ENCODE data around the gene ZSWIM8. TPM values are rescaled to one million over a fixed set of nuclear protein-coding genes. Genes with fewer than 3 reads are reported as not detected.
"Not testable (repeated sequence)": the region's sequence is repeated elsewhere in the genome, so short reads cannot be mapped to it uniquely, and the experiment has no call there.

ZSWIM8 gene
- total RNA-seq, 1 experiment from 2014 or later = 18.3 TPM

- peak; percentile 38 for DNase-seq (ENCODE audit: low read depth)
Observed at GRCh38 chr10:73774637-73775036, 10.8 kb upstream of the ZSWIM8 start.

- DNase-seq (ENCODE audit: low read depth) = no peak
Observed at GRCh38 chr10:73779018-73779417, 6.4 kb upstream of the ZSWIM8 start.

GRCh38 chr10:73779539-73780197, 5.7 kb upstream of the ZSWIM8 start:
- DNase-seq (ENCODE audit: low read depth) = no peak

GRCh38 chr10:73780301-73780700, 5.1 kb upstream of the ZSWIM8 start:
- no peak for DNase-seq (ENCODE audit: low read depth)

- DNase-seq (ENCODE audit: low read depth) = no peak
Observed at GRCh38 chr10:73780966-73781365, 4.4 kb upstream of the ZSWIM8 start.

- no peak for DNase-seq (ENCODE audit: low read depth)
Observed at GRCh38 chr10:73781548-73781878, 3.9 kb upstream of the ZSWIM8 start.

GRCh38 chr10:73781879-73782748, 3.3 kb upstream of the ZSWIM8 start, which contains the start of gene CHCHD1:
CHCHD1 (plus strand) TSS chr10:73782048; CDS start chr10:73782076, 28 bp downstream.
- peak; percentile 79 for DNase-seq (ENCODE audit: low read depth)

- no peak for DNase-seq (ENCODE audit: low read depth)
Observed at GRCh38 chr10:73782749-73783085, 2.7 kb upstream of the ZSWIM8 start.

GRCh38 chr10:73785721-73786511, 510 bp downstream of the ZSWIM8 start:
- DNase-seq (ENCODE audit: low read depth) = peak; percentile 55

- no peak for DNase-seq (ENCODE audit: low read depth)
Observed at GRCh38 chr10:73786512-73786885, 1.1 kb downstream of the ZSWIM8 start.

- not testable (repeated sequence) for DNase-seq (ENCODE audit: low read depth)
Observed at GRCh38 chr10:73787031-73787800, 1.8 kb downstream of the ZSWIM8 start.

- DNase-seq (ENCODE audit: low read depth) = no peak
Observed at GRCh38 chr10:73788864-73789658, 3.7 kb downstream of the ZSWIM8 start.

GRCh38 chr10:73789659-73790055, 4.3 kb downstream of the ZSWIM8 start:
- DNase-seq (ENCODE audit: low read depth) = no peak

GRCh38 chr10:73790886-73791625, 5.7 kb downstream of the ZSWIM8 start:
- DNase-seq (ENCODE audit: low read depth) = no peak

- no peak for DNase-seq (ENCODE audit: low read depth)
Observed at GRCh38 chr10:73791871-73792400, 6.5 kb downstream of the ZSWIM8 start.

- DNase-seq (ENCODE audit: low read depth) = no peak
Observed at GRCh38 chr10:73793456-73793855, 8.1 kb downstream of the ZSWIM8 start.

- DNase-seq (ENCODE audit: low read depth) = not testable (repeated sequence)
Observed at GRCh38 chr10:73795491-73795890, 10.1 kb downstream of the ZSWIM8 start.

- not testable (repeated sequence) for DNase-seq (ENCODE audit: low read depth)
Observed at GRCh38 chr10:73796035-73796434, 10.6 kb downstream of the ZSWIM8 start.

GRCh38 chr10:73796766-73797165, 11.4 kb downstream of the ZSWIM8 start:
- DNase-seq (ENCODE audit: low read depth) = no peak

Measured in RPMI7951 (cell line).